GM12878 (cell line): ENCODE results near the gene ETS1. TPM values are rescaled to one million over a fixed set of nuclear protein-coding genes. Genes with fewer than 3 reads are reported as not detected.

Experiments used
- ATAC-seq: fragments of 200-7000 bp; cut with Tn5 transposase; 3 replicates; pipeline ENCODE4 v1.9.1; 2020; ENCODE audit warnings: mild to moderate bottlenecking, moderate library complexity
- BruUV-seq: library from RNA; stranded (reverse); fragments of 400-500 nt; replicated peaks from 2 replicates; lab custom pipeline; 2021; lab: Mats Ljungman, UMichigan
- CTCF ChIA-PET: fragments of 300-600 bp; sonication (Branson Sonifier 250); formaldehyde crosslinking; extraction: SDS; loops from one replicate; lab custom pipeline; 2021; ENCODE audit warnings: inconsistent platforms; lab: Yijun Ruan, JAX
- POLR2A ChIA-PET: fragments of 350-600 bp; formaldehyde crosslinking; extraction: SDS; loops from one replicate; lab custom pipeline; 2021; ENCODE audit warnings: inconsistent platforms; lab: Charles Lee
- RAD21 ChIA-PET: fragments of 300-600 bp; sonication (Branson Sonifier 250); formaldehyde crosslinking; loops from one replicate; lab custom pipeline; 2023; ENCODE audit warnings: antibody characterized with exemption; ENCODE audit not compliant: unreplicated experiment; lab: Charles Lee
- SMC1A ChIA-PET: fragments of 300-600 bp; sonication (Branson Sonifier 250); formaldehyde crosslinking; loops from one replicate; lab custom pipeline; 2023; ENCODE audit not compliant: unreplicated experiment, uncharacterized antibody; lab: Charles Lee
- DNase-seq: peaks from one replicate; pipeline ENCODE4 v3.0.0-alpha.2; 2011; ENCODE audit warnings: low read depth, low spot score
- FAIRE-seq: peaks from 3 replicates; lab custom pipeline; 2011; peaks lifted over from hg19 to GRCh38; lab: Jason Lieb, UNC
- H2AFZ ChIP-seq: 2 replicates; pipeline ENCODE4 v1.6.0; 2011; ENCODE audit warnings: low read depth, low read length, control low read depth; ENCODE audit not compliant: control insufficient read depth
- H3K27ac ChIP-seq: 2 replicates; pipeline ENCODE4 v1.5.1; 2011; ENCODE audit warnings: control low read depth; ENCODE audit not compliant: control insufficient read depth, insufficient read depth
- H3K27me3 ChIP-seq, 2 experiments: replicated peaks in 1 of 2; 2 replicates each; pipeline versions ENCODE4 v1.6.0 to v1.6.1; 2011; ENCODE audit warnings: low read length in 1 of 2; ENCODE audit not compliant: control insufficient read depth in 2 of 2, insufficient read depth in 2 of 2
- H3K36me3 ChIP-seq, 2 experiments: 2 replicates each; pipeline ENCODE4 v1.5.1; 2011; ENCODE audit warnings: low read length in 1 of 2; ENCODE audit not compliant: control insufficient read depth in 2 of 2, insufficient read depth in 2 of 2
- H3K4me1 ChIP-seq: 2 replicates; pipeline ENCODE4 v1.6.1; 2011; ENCODE audit warnings: mild to moderate bottlenecking, low read length, moderate library complexity, mixed read lengths; ENCODE audit not compliant: control insufficient read depth, insufficient read depth
- H3K4me2 ChIP-seq: 2 replicates; pipeline ENCODE4 v1.6.0; 2011; ENCODE audit warnings: control low read depth; ENCODE audit not compliant: control insufficient read depth, insufficient read depth
- H3K4me3 ChIP-seq: fragments of 200-600 bp; sonication (generic); 2 replicates; pipeline ENCODE4 v1.5.1; 2016
- H3K79me2 ChIP-seq: 2 replicates; pipeline ENCODE4 v1.6.0; 2011; ENCODE audit warnings: low read length; ENCODE audit not compliant: control insufficient read depth, insufficient read depth
- H3K9ac ChIP-seq: 2 replicates; pipeline ENCODE4 v1.8.0; 2011; ENCODE audit warnings: low read length, control low read depth, mixed read lengths; ENCODE audit not compliant: control insufficient read depth, insufficient read depth
- H3K9me3 ChIP-seq: replicated peaks from 3 replicates; pipeline ENCODE4 v1.5.1; 2011; ENCODE audit warnings: mild to moderate bottlenecking, low read length; ENCODE audit not compliant: control insufficient read depth, insufficient read depth
- H4K20me1 ChIP-seq: 2 replicates; pipeline ENCODE4 v1.6.0; 2011; ENCODE audit not compliant: control insufficient read depth, insufficient read depth
- CTCF ChIP-seq, 3 experiments: IDR thresholded peaks in 2 of 3; conservative IDR thresholded peaks in 1 of 3; 2 replicates each; pipeline ENCODE4 v1.5.1; 2011; ENCODE audit warnings: low read depth in 3 of 3, low read length in 3 of 3, mild to moderate bottlenecking in 3 of 3, control low read depth in 2 of 3, moderate library complexity in 2 of 3, inconsistent platforms in 1 of 3, mixed read lengths in 1 of 3; ENCODE audit not compliant: control insufficient read depth in 2 of 3, insufficient read depth in 1 of 3; ENCODE audit errors: extremely low read depth in 1 of 3
- E4F1 ChIP-seq: fragments of 450-650 bp; IDR thresholded peaks from 2 replicates; pipeline ENCODE4 v1.6.1; 2018; ENCODE audit warnings: borderline replicate concordance, mild to moderate bottlenecking; ENCODE audit not compliant: partially characterized antibody
- HDAC2 ChIP-seq: fragments of 200-600 bp; sonication (generic); IDR thresholded peaks from 2 replicates; pipeline ENCODE4 v1.6.1; 2017
- MTA2 ChIP-seq: fragments of 450-650 bp; IDR thresholded peaks from 2 replicates; pipeline ENCODE4 v1.6.1; 2016; ENCODE audit warnings: low read depth, mild to moderate bottlenecking, moderate library complexity
- ZNF384 ChIP-seq: IDR thresholded peaks from 2 replicates; pipeline ENCODE4 v1.6.1; 2012; ENCODE audit warnings: low read depth, mild to moderate bottlenecking, low read length, improper control_type of control experiment, borderline replicate concordance
- WGBS: methylation state at CpG from one replicate; pipeline ENCODE4 v1.1.6; 2016; ENCODE audit warnings: low lambda C conversion rate; ENCODE audit not compliant: insufficient replicate concordance, insufficient coverage; ENCODE audit errors: missing lambda C conversion rate; 5-methylcytosine and 5-hydroxymethylcytosine counted together
- in situ Hi-C: fragments of 300-500 bp; cut with MboI; formaldehyde crosslinking; loops from 9 replicates; pipeline ENCODE4 v1.14.3; 2018; ENCODE audit warnings: mixed read lengths
- intact Hi-C: fragments of 100-400 bp; cut with micrococcal nuclease; formaldehyde crosslinking; loops from one replicate; pipeline ENCODE4 v1.14.2; 2022; ENCODE audit not compliant: unreplicated experiment
- polyA plus RNA-seq, 11 experiments: library from polyadenylated mRNA; depleted of rRNA in 4 of 11; unstranded in 6 of 11; stranded (reverse) in 5 of 11; fragments of >200 nt; fragmentation: Nextera tagmentation in 4 of 11; fragmentation: Illumina TruSeq in 1 of 11; extraction: Ambion mirVana in 4 of 11; extraction: Trizol in 1 of 11; gene quantifications; 1 replicate in 1 of 11; 2 replicates in 10 of 11; pipeline versions ENCODE4 v1.2.1 to v1.2.3, GENCODE V29; 2011 to 2016; ENCODE audit warnings: inconsistent platforms in 2 of 11, missing spikeins in 2 of 11, low read depth in 1 of 11
- total RNA-seq, 4 experiments: library from RNA; depleted of rRNA in 3 of 4; stranded (reverse); fragments of >200 nt in 3 of 4; fragmentation: Illumina TruSeq in 1 of 4; extraction: Trizol in 1 of 4; gene quantifications; 2 replicates each; pipeline versions ENCODE4 v1.2.1 to v1.2.3, GENCODE V29; 2013 to 2021

ETS1 gene
- total and polyA plus RNA-seq, 10 of the 15 experiments (the other 5 are each of a cell fraction or from before 2014, with no cell fraction given): 12.5 to 112 (median 55.5) TPM

GRCh38 chr11:128416976-128417375 lies 170.4 kb downstream of the ETS1 start:
- intact Hi-C loops (no loop called here), in situ Hi-C loops (no loop called here)
- CTCF ChIA-PET: interaction anchor here (0.6 to 2.6 kb wide), 5 partner anchors 8 to 136 kb away, joined by 3 to 9 read pairs (median 5); no protein-coding TSS in a partner anchor
- Histone ChIP-seq H3K9me3 (no peaks in the 10 kb centered on the region), H3K27me3 (no peaks in the 10 kb centered on the region), H3K9ac (no peak overlapping the region), H3K4me2 (no peak overlapping the region), H2AFZ (no peak overlapping the region), H4K20me1 (no peaks in the 10 kb centered on the region), H3K4me3 (no peak overlapping the region), H3K79me2 (peaks cover 6% of the 10 kb centered on the region), H3K36me3 (no peaks in the 10 kb centered on the region; a peak in 1 of 4 replicates), H3K27ac (no peak overlapping the region), H3K4me1 (peaks cover 6% of the 10 kb centered on the region)
- ATAC-seq (no peak), FAIRE-seq (no peak), DNase-seq (no peak)
- no TSS peak for BruUV-seq
- RAD21 ChIA-PET: interaction anchor here (1.2 to 8.5 kb wide), 9 partner anchors 52 to 414 kb away, joined by 4 to 49 read pairs (median 6); no protein-coding TSS in a partner anchor
- SMC1A ChIA-PET: interaction anchor here (0.6 to 9.1 kb wide), 18 partner anchors 11 to 213 kb away, joined by 3 to 59 read pairs (median 4); no protein-coding TSS in a partner anchor
- TF ChIP-seq CTCF (IDR thresholded peaks at IDR 0.05 in 2 of 3, conservative IDR thresholded peaks at IDR 0.05 in 1 of 3; ENCODE audit: control insufficient read depth in 2 of 3, extremely low read depth in 1 of 3, insufficient read depth in 1 of 3, low read depth in 3 of 3, low read length in 3 of 3) (no peak), HDAC2 (no peak), E4F1 (no peak), MTA2 (no peak), ZNF384 (no peak)
- 100% methylated on average over 1 of the region's 1 CpG for WGBS
- POLR2A ChIA-PET: interaction anchor here (1.3 to 2.0 kb wide), 2 partner anchors 52 to 54 kb away, joined by 3 to 5 read pairs; no protein-coding TSS in a partner anchor
